H1 (cell line): ENCODE results near the gene GRM7. TPM values are rescaled to one million over a fixed set of nuclear protein-coding genes. Genes with fewer than 3 reads are reported as not detected.

ENCODE experiments used
- CTCF ChIA-PET: fragments of 300-600 bp; sonication (Branson Sonifier 250); formaldehyde crosslinking; loops from one replicate; lab custom pipeline; 2021; ENCODE audit not compliant: partially characterized antibody; lab: Charles Lee
- POLR2A ChIA-PET: fragments of 300-600 bp; sonication (Branson Sonifier 250); formaldehyde crosslinking; loops from one replicate; lab custom pipeline; 2021; ENCODE audit warnings: inconsistent platforms; ENCODE audit not compliant: partially characterized antibody; lab: Charles Lee
- DNase-seq, 2 experiments: peaks; one replicate each; pipeline versions ENCODE4 v3.0.0 to v3.0.0-alpha.2; 2010 to 2022; ENCODE audit warnings: low spot score in 2 of 2, low read depth in 1 of 2, mixed read lengths in 1 of 2
- FAIRE-seq: peaks from 2 replicates; lab custom pipeline; 2011; peaks lifted over from hg19 to GRCh38; lab: Jason Lieb, UNC
- H2AFZ ChIP-seq: 2 replicates; pipeline ENCODE4 v1.8.1; 2012; ENCODE audit warnings: low read length, inconsistent platforms
- H2AK5ac ChIP-seq: 2 replicates; pipeline ENCODE4 v1.6.1; 2013; ENCODE audit warnings: low read depth, low read length
- H2BK120ac ChIP-seq: replicated peaks from 2 replicates; pipeline ENCODE3; 2013; ENCODE audit warnings: low read depth, low read length, inconsistent platforms
- H2BK12ac ChIP-seq: 2 replicates; pipeline ENCODE4 v1.6.1; 2013; ENCODE audit warnings: low read depth, low read length
- H2BK15ac ChIP-seq: 2 replicates; pipeline ENCODE4 v1.6.1; 2013; ENCODE audit warnings: low read length
- H2BK20ac ChIP-seq: 2 replicates; pipeline ENCODE4 v1.6.1; 2013; ENCODE audit warnings: low read length
- H2BK5ac ChIP-seq: 2 replicates; pipeline ENCODE4 v1.6.1; 2013; ENCODE audit warnings: low read depth, low read length
- H3K14ac ChIP-seq: 2 replicates; pipeline ENCODE4 v1.6.1; 2013; ENCODE audit warnings: inconsistent platforms; ENCODE audit not compliant: insufficient read length
- H3K18ac ChIP-seq: 2 replicates; pipeline ENCODE4 v1.6.1; 2013; ENCODE audit warnings: low read length; ENCODE audit errors: extremely low read depth
- H3K23ac ChIP-seq: 2 replicates; pipeline ENCODE4 v1.6.1; 2013; ENCODE audit warnings: inconsistent platforms; ENCODE audit not compliant: insufficient read length
- H3K23me2 ChIP-seq: 2 replicates; pipeline ENCODE4 v1.6.1; 2013; ENCODE audit warnings: low read depth, low read length
- H3K27ac ChIP-seq: 2 replicates; pipeline ENCODE4 v1.6.1; 2011; ENCODE audit warnings: low read depth, low read length, inconsistent platforms
- H3K27me3 ChIP-seq, 4 experiments: replicated peaks in 1 of 4; 1 replicate in 1 of 4; 2 replicates in 3 of 4; pipeline versions ENCODE4 v1.6.1 to v1.8.1; 2011 to 2013; ENCODE audit warnings: low read length in 3 of 4, mild to moderate bottlenecking in 3 of 4, inconsistent platforms in 2 of 4, mixed read lengths in 2 of 4, moderate library complexity in 1 of 4; ENCODE audit not compliant: control insufficient read depth in 3 of 4, insufficient read depth in 3 of 4; ENCODE audit errors: extremely low read depth in 1 of 4
- H3K36me3 ChIP-seq, 4 experiments: 2 replicates each; pipeline versions ENCODE4 v1.6.1 to v1.8.1; 2011 to 2013; ENCODE audit warnings: mild to moderate bottlenecking in 4 of 4, low read length in 3 of 4, moderate library complexity in 2 of 4, control low read depth in 1 of 4, inconsistent platforms in 1 of 4; ENCODE audit not compliant: insufficient read depth in 4 of 4, control insufficient read depth in 2 of 4
- H3K4ac ChIP-seq: replicated peaks from 2 replicates; pipeline ENCODE3; 2013; ENCODE audit warnings: low read length, low read depth, mixed read lengths, inconsistent platforms; ENCODE audit not compliant: insufficient read length
- H3K4me1 ChIP-seq, 4 experiments: replicated peaks in 1 of 4; 1 replicate in 1 of 4; 2 replicates in 3 of 4; pipeline versions ENCODE4 v1.6.1 to v1.8.1; 2011 to 2013; ENCODE audit warnings: low read length in 3 of 4, inconsistent platforms in 2 of 4, mixed read lengths in 1 of 4; ENCODE audit not compliant: insufficient read depth in 4 of 4, control insufficient read depth in 3 of 4
- H3K4me2 ChIP-seq, 2 experiments: 2 replicates each; pipeline versions ENCODE4 v1.6.1 to v1.8.1; 2011 to 2013; ENCODE audit warnings: low read depth in 2 of 2, low read length in 2 of 2, control low read depth in 1 of 2, inconsistent platforms in 1 of 2, mild to moderate bottlenecking in 1 of 2; ENCODE audit not compliant: insufficient read depth in 1 of 2
- H3K4me3 ChIP-seq, 4 experiments: fragments of 200-600, 300-600 bp in 1 of 4; sonication (generic), shearing (Covaris generic), sonication (Bioruptor Twin) in 1 of 4; 2 replicates each; pipeline versions ENCODE4 v1.5.1 to v1.8.1; 2011 to 2016; ENCODE audit warnings: low read length in 4 of 4, low read depth in 3 of 4, control low read depth in 2 of 4, inconsistent platforms in 2 of 4, mild to moderate bottlenecking in 2 of 4, mixed read lengths in 1 of 4, moderate library complexity in 1 of 4; ENCODE audit not compliant: insufficient read depth in 2 of 4; ENCODE audit errors: extremely low read depth in 1 of 4
- H3K56ac ChIP-seq: replicated peaks from 2 replicates; pipeline ENCODE3; 2013; ENCODE audit warnings: low read depth, mild to moderate bottlenecking, mixed read lengths, low read length, inconsistent platforms; ENCODE audit not compliant: insufficient read length
- H3K79me1 ChIP-seq: 2 replicates; pipeline ENCODE4 v1.6.1; 2013; ENCODE audit warnings: low read depth, low read length, control low read depth
- H3K79me2 ChIP-seq, 2 experiments: 2 replicates each; pipeline versions ENCODE4 v1.6.1 to v1.8.1; 2012 to 2013; ENCODE audit warnings: low read length in 2 of 2, mild to moderate bottlenecking in 2 of 2, inconsistent platforms in 1 of 2; ENCODE audit not compliant: insufficient read depth in 2 of 2, control insufficient read depth in 1 of 2
- H3K9ac ChIP-seq, 4 experiments: replicated peaks in 1 of 4; 1 replicate in 1 of 4; 2 replicates in 3 of 4; pipeline versions ENCODE4 v1.6.1 to v1.8.1; 2011 to 2013; ENCODE audit warnings: low read depth in 3 of 4, low read length in 3 of 4, control low read depth in 2 of 4, mild to moderate bottlenecking in 2 of 4, moderate library complexity in 2 of 4, inconsistent platforms in 1 of 4; ENCODE audit errors: extremely low read depth in 1 of 4
- H3K9me3 ChIP-seq, 2 experiments: 2 replicates each; pipeline versions ENCODE4 v1.6.1 to v1.8.1; 2012 to 2013; ENCODE audit warnings: mild to moderate bottlenecking in 2 of 2, moderate library complexity in 2 of 2, control low read depth in 1 of 2, inconsistent platforms in 1 of 2, low read depth in 1 of 2, low read length in 1 of 2, mixed read lengths in 1 of 2; ENCODE audit not compliant: insufficient read depth in 2 of 2
- H4K20me1 ChIP-seq, 2 experiments: replicated peaks in 1 of 2; 2 replicates each; pipeline versions ENCODE3 to v1.8.1; 2011 to 2013; ENCODE audit warnings: inconsistent platforms in 2 of 2, low read length in 2 of 2, mild to moderate bottlenecking in 1 of 2; ENCODE audit not compliant: insufficient read depth in 2 of 2, control insufficient read depth in 1 of 2
- H4K5ac ChIP-seq: 2 replicates; pipeline ENCODE4 v1.6.1; 2013; ENCODE audit warnings: low read length, low read depth, mixed read lengths, inconsistent platforms; ENCODE audit not compliant: insufficient read length
- H4K8ac ChIP-seq: 2 replicates; pipeline ENCODE4 v1.8.0; 2013; ENCODE audit warnings: mild to moderate bottlenecking, moderate library complexity, low read length, inconsistent platforms; ENCODE audit not compliant: insufficient read depth; ENCODE audit errors: extremely low read depth
- H4K91ac ChIP-seq: replicated peaks from 2 replicates; pipeline ENCODE3; 2013; ENCODE audit warnings: low read length, mixed read lengths, inconsistent platforms; ENCODE audit not compliant: insufficient read length
- NRF1 ChIP-seq: IDR thresholded peaks from 2 replicates; pipeline ENCODE4 v1.6.1; 2011; ENCODE audit warnings: mild to moderate bottlenecking, low read depth, low read length, improper control_type of control experiment
- RNF2 ChIP-seq: fragments of 200-900, 300-1000 bp; sonication (generic); IDR thresholded peaks from 2 replicates; pipeline ENCODE4 v1.7.1; 2016; ENCODE audit warnings: borderline replicate concordance, low read depth, mild to moderate bottlenecking, antibody characterized with exemption, low read length; ENCODE audit not compliant: poor library complexity, severe bottlenecking; ENCODE audit errors: missing control alignments
- WGBS, 2 experiments: shearing (Covaris generic) in 1 of 2; methylation state at CpG; one replicate each; pipeline versions ENCODE4 v1.1.6 to v1.1.7; 2013 to 2015; ENCODE audit warnings: low lambda C conversion rate in 2 of 2, mixed read lengths in 2 of 2, inconsistent platforms in 1 of 2, low coverage in 1 of 2, missing lambda C conversion rate in 1 of 2; ENCODE audit not compliant: insufficient replicate concordance in 2 of 2, insufficient coverage in 1 of 2, insufficient read length in 1 of 2; ENCODE audit errors: extremely low coverage in 1 of 2, missing lambda C conversion rate in 1 of 2; 5-methylcytosine and 5-hydroxymethylcytosine counted together
- polyA plus RNA-seq, 7 experiments: library from polyadenylated mRNA; depleted of rRNA in 3 of 7; stranded (reverse) in 5 of 7; unstranded in 2 of 7; fragments of >200 nt in 5 of 7; fragments of 200-250 nt in 2 of 7; gene quantifications; 1 replicate in 5 of 7; 2 replicates in 1 of 7; 4 replicates in 1 of 7; pipeline versions ENCODE4 v1.2.1 to v1.2.3, GENCODE V29; 2011 to 2013; ENCODE audit warnings: missing spikeins in 2 of 7, mixed read lengths in 2 of 7
- total RNA-seq: library from RNA; stranded (reverse); fragmentation: NEBNext Ultra II Directional; extraction: Animal tissue kit (Norgen Biotek cat#: 25700); gene quantifications from 2 replicates; pipeline ENCODE4 v1.2.1, GENCODE V29; 2021

GRM7 gene
- total and polyA plus RNA-seq, 2 of the 8 experiments (the other 6 are each of a cell fraction or from before 2014, with no cell fraction given): 0.17 to 0.24 TPM

DNA sequence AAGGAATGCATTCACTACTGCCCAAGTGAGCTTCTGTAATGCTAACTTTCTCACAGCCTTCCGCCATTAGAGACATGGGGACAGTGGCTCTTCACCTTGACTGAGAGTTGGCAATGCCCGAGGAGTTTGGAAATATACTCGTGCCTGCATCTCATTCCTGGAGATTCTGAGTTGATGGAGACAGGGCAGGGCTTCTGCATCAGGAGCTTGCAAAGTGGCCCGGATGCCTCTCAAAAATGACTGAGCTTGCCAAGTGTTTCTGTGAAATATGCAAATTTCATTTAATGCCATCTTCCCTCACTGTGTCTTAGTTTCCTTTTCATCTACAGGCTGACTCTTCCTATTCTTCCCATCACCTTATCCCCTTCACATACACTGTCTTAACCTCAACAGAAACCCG lies 346.2 kb downstream of the GRM7 start:
- no peaks in the 10 kb centered on the region for H3K79me2 ChIP-seq
- H3K9ac ChIP-seq: no peak overlapping the region
- FAIRE-seq (no peak), DNase-seq (no peak)
- ChIA-PET POLR2A (no interaction called here), CTCF (interaction anchor here (0.6 kb wide), 1 partner anchor 214 kb away, joined by 3 read pairs; no protein-coding TSS in a partner anchor)
- H3K4ac ChIP-seq: no peak overlapping the region
- no peak overlapping the region for H3K23ac ChIP-seq
- H3K14ac ChIP-seq: no peak overlapping the region
- H2AFZ ChIP-seq: no peak overlapping the region
- no peaks in the 10 kb centered on the region for H3K9me3 ChIP-seq
- no peak overlapping the region for H4K5ac ChIP-seq
- no peak overlapping the region for H3K56ac ChIP-seq
- H2BK20ac ChIP-seq: no peak overlapping the region
- no peaks in the 10 kb centered on the region for H4K20me1 ChIP-seq
- no peaks in the 10 kb centered on the region for H3K23me2 ChIP-seq
- H4K8ac ChIP-seq: no peak overlapping the region
- no peaks in the 10 kb centered on the region for H3K27me3 ChIP-seq
- no peak overlapping the region for H3K18ac ChIP-seq
- H3K27ac ChIP-seq: no peak overlapping the region
- no peaks in the 10 kb centered on the region; a peak in 1 of 7 replicates for H3K4me1 ChIP-seq
- no peak overlapping the region for H4K91ac ChIP-seq
- no peaks in the 10 kb centered on the region for H3K36me3 ChIP-seq
- H2BK12ac ChIP-seq: no peak overlapping the region
- TF ChIP-seq NRF1 (no peak), RNF2 (no peak)
- TF ChIP-seq, all 59 proteins: peak for 0
- Histone ChIP-seq H2AK5ac (no peak overlapping the region), H3K4me2 (no peak overlapping the region), H2BK120ac (no peak overlapping the region), H3K79me1 (no peaks in the 10 kb centered on the region), H3K4me3 (no peak overlapping the region), H2BK15ac (no peak overlapping the region), H2BK5ac (no peak overlapping the region)
- WGBS, 2 experiments: 93% methylated on average over 5 of the region's 5 CpGs; no CpG with 5 or more reads in 1 of the 2 experiments
